ENCODE results near the gene TNC. TPM values are rescaled to one million over a fixed set of nuclear protein-coding genes. Genes with fewer than 3 reads are reported as not detected.

The TNC gene
- 1 to 10 TPM; 3.3 to 3.5 TPM for total RNA-seq
- 44.0 TPM for polyA plus RNA-seq (ENCODE audit: insufficient read depth, low read depth, low replicate concordance)
- long read RNA-seq, donor 1, result 0 reads
- long read RNA-seq, donor 2, result 0 reads

DNA sequence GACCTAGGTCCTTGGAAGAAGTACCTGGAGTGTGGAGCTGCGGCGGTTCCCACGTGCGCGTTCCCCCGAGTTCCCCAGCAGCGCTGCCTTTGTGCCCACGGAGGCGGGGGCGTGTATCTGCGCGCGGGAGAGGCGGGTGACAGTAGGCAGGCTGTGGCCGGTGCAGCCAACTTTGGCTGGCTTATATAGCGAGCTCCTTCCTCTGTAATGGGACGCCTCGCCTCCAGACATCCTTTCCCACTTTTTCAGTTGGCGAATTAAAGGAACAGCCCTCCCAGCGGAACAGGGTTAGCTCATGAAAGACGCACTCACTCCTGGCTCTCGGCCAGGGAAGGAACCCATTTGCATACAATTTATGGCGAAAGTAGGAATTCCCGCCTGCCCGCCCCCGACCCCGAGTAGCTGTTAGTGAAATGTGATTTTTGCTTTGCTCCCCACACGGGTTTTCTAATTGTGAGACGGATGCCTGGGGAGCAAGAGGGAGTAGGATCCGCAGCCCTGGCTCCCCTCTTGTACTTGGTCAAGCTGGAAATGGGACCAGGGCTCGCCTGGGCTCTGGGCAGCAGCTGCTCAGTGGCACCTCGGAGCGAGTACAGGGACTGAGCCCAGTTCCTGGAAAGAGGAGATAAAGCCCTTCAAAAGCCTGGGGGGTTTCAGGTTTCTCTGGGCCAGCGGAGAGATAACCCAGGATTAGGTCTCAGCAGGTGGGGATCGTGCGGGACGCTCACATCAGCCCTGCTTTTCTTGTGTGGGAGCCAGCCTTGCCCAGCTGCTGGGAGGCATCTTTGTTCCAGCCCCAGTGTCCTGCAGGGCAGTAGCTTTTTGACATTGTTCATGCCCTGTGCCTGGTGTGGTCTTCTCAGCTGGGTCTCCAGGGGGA is at the start of gene TNC:
Gene TNC, minus strand, starts transcription at position 159 of the 880 bp plus-strand sequence. CDS start 27,139 bp downstream, outside the sequence.
- WGBS, 2 donors, result 0% methylated on average over 33 to 37 of the region's 37 CpGs
- intact Hi-C loops (cut with DNase I; ENCODE audit: low total_unique reads), result no loop called here
- Histone ChIP-seq H3K4me3 (peak within 1 kb of the TSS; percentile 10 to 43), H3K27ac (no peak within 1 kb of the TSS), H3K4me1 (peaks cover 10% of the 10 kb centered on the region), H3K36me3 (ENCODE audit: low read depth, missing control alignments) (no peaks in the 10 kb centered on the region), H3K9me3 (no peaks in the 10 kb centered on the region), H3K27me3 (no peaks in the 10 kb centered on the region)
- no peak for TF ChIP-seq POLR2A (IDR thresholded peaks at IDR 0.05)
- TF ChIP-seq CTCF (IDR thresholded peaks at IDR 0.05), result no peak
- peak; percentile 38 for DNase-seq

- DNase-seq, result no peak
- H3K36me3 ChIP-seq (ENCODE audit: low read depth, missing control alignments), result no peaks in the 10 kb centered on the region
- TF ChIP-seq POLR2A (IDR thresholded peaks at IDR 0.05), result no peak
- no peak for TF ChIP-seq CTCF (IDR thresholded peaks at IDR 0.05)
- H3K27me3 ChIP-seq, result no peaks in the 10 kb centered on the region
- WGBS, 2 donors, result 67 to 77% methylated on average over 3 of the region's 3 CpGs
- H3K27ac ChIP-seq, result no peak overlapping the region
- no peaks in the 10 kb centered on the region for H3K4me1 ChIP-seq
- H3K4me3 ChIP-seq, result no peak overlapping the region
- intact Hi-C loops (cut with DNase I; ENCODE audit: low total_unique reads), result no loop called here
- H3K9me3 ChIP-seq, result no peaks in the 10 kb centered on the region
Observed at GRCh38 chr9:115167175-115167574, 49.2 kb upstream of the TNC start.

- Histone ChIP-seq H3K36me3 (ENCODE audit: low read depth, missing control alignments) (no peaks in the 10 kb centered on the region), H3K9me3 (no peaks in the 10 kb centered on the region), H3K4me3 (no peak overlapping the region), H3K4me1 (no peaks in the 10 kb centered on the region), H3K27ac (no peak overlapping the region), H3K27me3 (no peaks in the 10 kb centered on the region)
- no peak for DNase-seq
- TF ChIP-seq POLR2A (IDR thresholded peaks at IDR 0.05), result no peak
- TF ChIP-seq CTCF (IDR thresholded peaks at IDR 0.05), result no peak
- intact Hi-C loops (cut with DNase I; ENCODE audit: low total_unique reads), result no loop called here
Observed at GRCh38 chr9:115165233-115165632, 47.3 kb upstream of the TNC start.

DNA sequence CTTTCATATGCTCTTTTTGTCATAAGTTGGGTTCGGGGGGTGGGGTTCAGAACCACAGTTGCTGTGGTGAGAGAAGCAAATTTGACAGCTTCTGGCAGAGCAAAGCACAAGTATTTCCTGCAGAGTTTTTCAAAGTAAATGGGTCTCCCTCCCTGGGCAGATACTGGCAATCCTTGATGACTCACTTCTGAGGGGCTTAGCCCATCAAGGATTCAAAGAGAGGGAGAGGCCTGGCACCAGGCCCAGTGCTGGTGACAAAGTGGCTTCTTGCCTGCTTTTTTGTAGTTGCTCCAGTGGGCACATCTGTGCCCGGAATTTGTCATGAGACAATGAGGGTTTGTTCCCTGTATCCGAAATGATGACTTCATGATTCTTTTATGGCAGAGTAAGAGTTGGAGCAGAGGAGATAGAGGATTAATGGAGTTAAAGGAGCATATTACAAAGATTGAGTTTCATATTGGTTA is 46.6 kb upstream of the TNC start:
- Histone ChIP-seq H3K4me1 (no peaks in the 10 kb centered on the region), H3K9me3 (no peaks in the 10 kb centered on the region), H3K27me3 (no peaks in the 10 kb centered on the region), H3K4me3 (no peak overlapping the region), H3K27ac (no peak overlapping the region), H3K36me3 (ENCODE audit: low read depth, missing control alignments) (no peaks in the 10 kb centered on the region)
- 43 to 72% methylated on average over 3 of the region's 3 CpGs for WGBS, 2 donors
- TF ChIP-seq CTCF (IDR thresholded peaks at IDR 0.05) (no peak), POLR2A (IDR thresholded peaks at IDR 0.05) (no peak)
- intact Hi-C loops (cut with DNase I; ENCODE audit: low total_unique reads), result no loop called here
- peak; percentile 42 for DNase-seq
